Lung (tissue), 12 donors: ENCODE data around the gene CDH4. TPM values are rescaled to one million over a fixed set of nuclear protein-coding genes. Genes with fewer than 3 reads are reported as not detected.

Experiments used
- ATAC-seq: fragments of 200-7000 bp; cut with Tn5 transposase; one replicate; pipeline ENCODE4 v1.9.1; 2020; ENCODE audit warnings: moderate number of reproducible peaks; ENCODE audit not compliant: insufficient read depth, low FRiP score
- DNase-seq, 3 donors: peaks; one replicate each; pipeline ENCODE4 v3.0.0-alpha.2; 2013 to 2017
- H3K27ac ChIP-seq, 2 donors: one replicate each; pipeline ENCODE4 v1.5.1; 2013; ENCODE audit warnings: mild to moderate bottlenecking in 2 of 2, moderate library complexity in 2 of 2, control low read depth in 1 of 2, inconsistent platforms in 1 of 2, low read depth in 1 of 2, low read length in 1 of 2
- H3K27me3 ChIP-seq, 3 donors: one replicate each; pipeline ENCODE4 v1.5.1; 2013; ENCODE audit warnings: low read length in 2 of 3; ENCODE audit not compliant: control insufficient read depth in 3 of 3, insufficient read depth in 3 of 3
- H3K36me3 ChIP-seq, 4 donors: one replicate each; pipeline ENCODE4 v1.5.1; 2013; ENCODE audit warnings: low read length in 4 of 4, mild to moderate bottlenecking in 1 of 4, moderate library complexity in 1 of 4; ENCODE audit not compliant: control insufficient read depth in 4 of 4, insufficient read depth in 4 of 4
- H3K4me1 ChIP-seq, 5 donors: one replicate each; pipeline ENCODE4 v1.5.1; 2013; ENCODE audit warnings: low read length in 5 of 5, mild to moderate bottlenecking in 2 of 5, moderate library complexity in 1 of 5; ENCODE audit not compliant: control insufficient read depth in 5 of 5, insufficient read depth in 5 of 5
- H3K4me3 ChIP-seq: one replicate; pipeline ENCODE4 v1.5.1; 2013; ENCODE audit warnings: mild to moderate bottlenecking, control low read depth, moderate library complexity
- H3K9ac ChIP-seq, 2 donors: one replicate each; pipeline ENCODE4 v1.5.1; 2013; ENCODE audit warnings: low read length in 2 of 2, control low read depth in 1 of 2; ENCODE audit not compliant: insufficient read depth in 1 of 2
- H3K9me3 ChIP-seq, 4 donors: one replicate each; pipeline ENCODE4 v1.5.1; 2013; ENCODE audit warnings: low read length in 3 of 4, mild to moderate bottlenecking in 1 of 4, moderate library complexity in 1 of 4; ENCODE audit not compliant: control insufficient read depth in 4 of 4, insufficient read depth in 3 of 4
- CTCF ChIP-seq: IDR thresholded peaks from 2 replicates; pipeline ENCODE4 v1.5.1; 2012; ENCODE audit warnings: mild to moderate bottlenecking; ENCODE audit errors: control extremely low read depth, extremely low read depth
- WGBS, 2 donors: extraction: QIAGEN DNeasy Blood & Tissue Kit; methylation state at CpG; one replicate each; pipeline ENCODE4 v1.1.7; 2013; 5-methylcytosine and 5-hydroxymethylcytosine counted together
- polyA plus RNA-seq, 2 donors: library from polyadenylated mRNA; stranded (reverse); fragments of 200-250 nt; gene quantifications; one replicate each; pipeline ENCODE4 v1.2.1, GENCODE V29; 2013
- total RNA-seq, 2 donors: library from RNA; depleted of rRNA in 1 of 2; stranded (reverse); fragments of >200 nt in 1 of 2; gene quantifications; one replicate each; pipeline ENCODE4 v1.2.1, GENCODE V29; 2014 to 2021
- donor health status: control.
- donor health status: control.
- donor health status: Bipolar disorder and iron deficiency.
- donor health status: healthy.
- donor health status: DM: yes; HTN: yes; CAD: no.

CDH4 gene
- total and polyA plus RNA-seq, 4 donors = 0.10 to 2.1 (median 0.34) TPM

- H3K4me1 ChIP-seq = peaks cover 0 to 6% (median 0%) of the 10 kb centered on the region in 5 donors
- ATAC-seq (no peak), DNase-seq (no peak)
- no peak for TF ChIP-seq CTCF
- WGBS, 2 donors = 87 to 91% methylated on average over 4 of the region's 4 CpGs
- H3K4me3 ChIP-seq = no peak overlapping the region
- no peaks in the 10 kb centered on the region for H3K9me3 ChIP-seq
- H3K27ac ChIP-seq = no peak overlapping the region
- no peaks in the 10 kb centered on the region for H3K36me3 ChIP-seq
- no peak overlapping the region for H3K9ac ChIP-seq
- peaks cover 0 to 38% (median 12%) of the 10 kb centered on the region in 3 donors for H3K27me3 ChIP-seq
Observed at GRCh38 chr20:61429458-61430227, 177.6 kb downstream of the CDH4 start.

DNA sequence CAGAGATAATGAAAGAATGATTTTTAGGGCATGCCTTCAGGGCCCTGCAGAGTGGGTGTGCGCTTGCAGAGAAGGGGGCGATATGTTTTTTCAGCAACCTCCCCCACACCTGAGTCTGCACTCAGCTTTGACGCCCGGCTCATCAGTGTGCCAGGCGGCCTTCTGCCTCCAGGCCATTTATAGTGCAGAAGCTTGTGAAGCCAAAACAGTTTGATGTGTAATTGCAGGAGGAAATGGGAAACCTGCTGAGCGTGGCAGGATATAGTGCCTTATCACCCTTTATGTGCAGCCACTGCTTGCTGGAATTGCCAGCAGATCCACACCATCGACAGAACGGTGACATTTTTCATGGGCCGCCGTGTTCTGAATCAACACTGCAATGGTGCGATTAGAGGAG is 178.2 kb downstream of the CDH4 start:
- peaks cover 0 to 40% (median 12%) of the 10 kb centered on the region in 3 donors for H3K27me3 ChIP-seq
- no peak for ATAC-seq

GRCh38 chr20:61433176-61433575 is 181.1 kb downstream of the CDH4 start:
- no peak overlapping the region for H3K9ac ChIP-seq
- no peak overlapping the region for H3K27ac ChIP-seq
- peaks cover 0 to 48% (median 12%) of the 10 kb centered on the region in 3 donors for H3K27me3 ChIP-seq
- H3K4me1 ChIP-seq = peaks cover 0 to 14% (median 0%) of the 10 kb centered on the region in 5 donors
- peaks cover 0 to 7% (median 0%) of the 10 kb centered on the region in 4 donors for H3K9me3 ChIP-seq
- no peak for ATAC-seq
- DNase-seq = no peak
- H3K4me3 ChIP-seq = no peak overlapping the region
- no peak for TF ChIP-seq CTCF
- no peaks in the 10 kb centered on the region for H3K36me3 ChIP-seq
- WGBS, 2 donors = 32 to 41% methylated on average over 10 of the region's 10 CpGs

More for the DNA sequence above, 178.2 kb downstream of the CDH4 start:
- Histone ChIP-seq H3K4me3 (no peak overlapping the region), H3K9me3 (peaks cover 0 to 3% (median 0%) of the 10 kb centered on the region in 4 donors), H3K9ac (no peak overlapping the region), H3K4me1 (peaks cover 0 to 8% (median 0%) of the 10 kb centered on the region in 5 donors), H3K36me3 (no peaks in the 10 kb centered on the region), H3K27ac (no peak overlapping the region)
- WGBS, 2 donors = 45 to 55% methylated on average over 11 of the region's 11 CpGs
- TF ChIP-seq CTCF = no peak
- no peak for DNase-seq
